OCI-LY7 (cell line): ENCODE results near the gene DNALI1. TPM values are rescaled to one million over a fixed set of nuclear protein-coding genes. Genes with fewer than 3 reads are reported as not detected.

Experiments
- BruUV-seq: library from RNA; stranded (reverse); fragments of 400-500 nt; replicated peaks from 2 replicates; lab custom pipeline; 2021; lab: Mats Ljungman, UMichigan
- CTCF ChIA-PET: fragments of 300-600 bp; sonication (Branson Sonifier 250); formaldehyde crosslinking; loops from one replicate; lab custom pipeline; 2022; ENCODE audit warnings: antibody characterized with exemption; ENCODE audit not compliant: unreplicated experiment; lab: Charles Lee
- POLR2A ChIA-PET: fragments of 300-600 bp; sonication (Branson Sonifier 250); formaldehyde crosslinking; loops from one replicate; lab custom pipeline; 2022; ENCODE audit warnings: antibody characterized with exemption; lab: Charles Lee
- DNase-seq: peaks from one replicate; pipeline ENCODE4 v3.0.0-alpha.2; 2015; ENCODE audit warnings: low spot score
- H2AFZ ChIP-seq: fragments of 200-600 bp; sonication (generic), shearing (Covaris generic); 2 replicates; pipeline ENCODE4 v1.6.1; 2014; ENCODE audit warnings: mild to moderate bottlenecking, antibody characterized with exemption, low read length, moderate library complexity
- H3K27ac ChIP-seq: fragments of 200-600 bp; sonication (generic); 2 replicates; pipeline ENCODE4 v1.5.1; 2014; ENCODE audit warnings: mixed run types, low read depth, mild to moderate bottlenecking, moderate library complexity, low read length, inconsistent platforms; ENCODE audit not compliant: poor library complexity, severe bottlenecking
- H3K36me3 ChIP-seq: fragments of 200-600 bp; sonication (generic); 2 replicates; pipeline ENCODE4 v1.6.1; 2014; ENCODE audit warnings: mild to moderate bottlenecking, antibody characterized with exemption, low read length, moderate library complexity, mixed read lengths; ENCODE audit not compliant: insufficient read depth
- H3K4me1 ChIP-seq: fragments of 200-600 bp; sonication (generic); 2 replicates; pipeline ENCODE4 v1.5.1; 2014; ENCODE audit warnings: mild to moderate bottlenecking, low read length; ENCODE audit not compliant: insufficient read depth, poor library complexity, severe bottlenecking
- H3K4me2 ChIP-seq: fragments of 200-600 bp; sonication (generic); 2 replicates; pipeline ENCODE4 v1.6.1; 2014; ENCODE audit warnings: mild to moderate bottlenecking, low read length
- H3K4me3 ChIP-seq: fragments of 200-600 bp; sonication (generic); 2 replicates; pipeline ENCODE4 v1.5.1; 2014; ENCODE audit warnings: mild to moderate bottlenecking, low read depth, low read length; ENCODE audit not compliant: poor library complexity, severe bottlenecking
- H3K79me2 ChIP-seq: fragments of 200-600 bp; sonication (generic); 2 replicates; pipeline ENCODE4 v1.6.1; 2016; ENCODE audit warnings: low read depth, mild to moderate bottlenecking, low read length, moderate library complexity, mixed read lengths; ENCODE audit not compliant: insufficient read depth
- H3K9me2 ChIP-seq: fragments of 200-600 bp; sonication (generic); 2 replicates; pipeline ENCODE4 v1.6.1; 2016; ENCODE audit warnings: mild to moderate bottlenecking, low read length, mixed read lengths; ENCODE audit not compliant: insufficient read depth
- H3K9me3 ChIP-seq: fragments of 200-600 bp; sonication (generic); 2 replicates; pipeline ENCODE4 v1.6.1; 2014; ENCODE audit warnings: mild to moderate bottlenecking, mixed run types, low read length, mixed read lengths
- H4K20me1 ChIP-seq: fragments of 200-600 bp; sonication (generic); 2 replicates; pipeline ENCODE4 v1.6.1; 2014; ENCODE audit warnings: mild to moderate bottlenecking, antibody characterized with exemption, low read length, moderate library complexity, mixed read lengths; ENCODE audit not compliant: insufficient read depth
- EZH2phosphoT487 ChIP-seq: fragments of 200-600 bp; sonication (generic); IDR thresholded peaks from 2 replicates; pipeline ENCODE4 v1.6.1; 2018; ENCODE audit warnings: low read depth, borderline replicate concordance, mild to moderate bottlenecking, mixed run types, antibody characterized with exemption, low read length, moderate library complexity, mixed read lengths
- intact Hi-C: fragments of 100-400 bp; cut with micrococcal nuclease; formaldehyde crosslinking; loops from one replicate; pipeline ENCODE4 v1.10.0; 2022; ENCODE audit not compliant: unreplicated experiment
- total RNA-seq, 2 experiments: library from RNA; depleted of rRNA in 1 of 2; stranded (reverse); fragments of >200 nt in 1 of 2; shearing (Covaris generic) in 1 of 2; gene quantifications; 2 replicates each; pipeline ENCODE4 v1.2.3, GENCODE V29; 2014 to 2022
- TF ChIP-seq, protein P1 (sequence below): fragments of 200-600 bp; sonication (generic); conservative IDR thresholded peaks from 2 replicates; pipeline ENCODE4 v1.5.1; 2014; ENCODE audit warnings: mild to moderate bottlenecking, antibody characterized with exemption, low read length, moderate library complexity, mixed read lengths

Gene DNALI1
- total RNA-seq, 2 experiments from 2014 or later: not detected

DNA sequence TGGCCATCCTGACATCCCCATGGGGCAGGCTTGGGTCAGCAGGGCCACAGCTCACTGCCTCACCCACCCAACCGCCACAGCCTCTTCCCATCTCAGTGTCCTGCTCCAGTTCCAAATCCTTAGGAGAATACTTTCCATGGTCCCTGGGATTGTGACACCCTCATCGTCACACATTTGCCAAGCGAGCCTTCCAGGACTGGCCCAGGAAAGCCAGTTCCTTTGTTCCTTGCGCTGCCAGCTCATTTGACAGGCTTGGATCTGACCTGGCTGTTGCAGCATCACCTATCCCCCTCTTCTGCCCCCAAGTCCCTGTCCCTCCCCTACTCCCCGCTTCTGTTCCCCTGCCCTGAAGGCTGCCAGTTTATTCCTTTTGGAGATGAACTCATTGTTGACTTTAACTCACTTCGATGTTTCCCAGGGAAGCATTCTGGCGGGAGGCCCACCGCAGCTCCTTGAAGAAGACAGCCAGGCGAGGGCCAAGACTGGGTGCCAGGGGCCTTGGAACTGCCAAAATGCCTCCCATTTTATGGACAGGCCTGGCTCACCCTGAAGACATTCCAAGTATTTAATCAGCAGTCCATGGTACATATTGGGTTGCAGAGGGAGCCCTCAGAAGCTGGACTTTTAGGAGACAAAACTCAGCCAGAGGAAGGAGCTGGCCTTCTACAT lies 49.2 kb downstream of the DNALI1 start:
- H3K36me3 ChIP-seq: no peaks in the 10 kb centered on the region
- peaks cover 11% of the 10 kb centered on the region for H3K4me1 ChIP-seq
- no peak overlapping the region for H3K4me2 ChIP-seq
- no peaks in the 10 kb centered on the region for H3K79me2 ChIP-seq
- H3K9me3 ChIP-seq: no peaks in the 10 kb centered on the region
- ChIA-PET CTCF (interaction anchor here (1.1 kb wide), 1 partner anchor 76 kb away, joined by 4 read pairs; no protein-coding TSS in a partner anchor), POLR2A (interaction anchor here (0.5 to 1.6 kb wide), 3 partner anchors 10 to 79 kb away, joined by 3 to 4 read pairs (median 3); partner anchors contain the start of gene GNL2)
- H3K9me2 ChIP-seq: no peaks in the 10 kb centered on the region
- H4K20me1 ChIP-seq: no peaks in the 10 kb centered on the region
- no peak overlapping the region for H3K27ac ChIP-seq
- BruUV-seq: no TSS peak
- DNase-seq: no peak
- H2AFZ ChIP-seq: no peak overlapping the region
- intact Hi-C loops: no loop called here
- no peak for TF ChIP-seq EZH2phosphoT487
- TF ChIP-seq, protein P1, sequence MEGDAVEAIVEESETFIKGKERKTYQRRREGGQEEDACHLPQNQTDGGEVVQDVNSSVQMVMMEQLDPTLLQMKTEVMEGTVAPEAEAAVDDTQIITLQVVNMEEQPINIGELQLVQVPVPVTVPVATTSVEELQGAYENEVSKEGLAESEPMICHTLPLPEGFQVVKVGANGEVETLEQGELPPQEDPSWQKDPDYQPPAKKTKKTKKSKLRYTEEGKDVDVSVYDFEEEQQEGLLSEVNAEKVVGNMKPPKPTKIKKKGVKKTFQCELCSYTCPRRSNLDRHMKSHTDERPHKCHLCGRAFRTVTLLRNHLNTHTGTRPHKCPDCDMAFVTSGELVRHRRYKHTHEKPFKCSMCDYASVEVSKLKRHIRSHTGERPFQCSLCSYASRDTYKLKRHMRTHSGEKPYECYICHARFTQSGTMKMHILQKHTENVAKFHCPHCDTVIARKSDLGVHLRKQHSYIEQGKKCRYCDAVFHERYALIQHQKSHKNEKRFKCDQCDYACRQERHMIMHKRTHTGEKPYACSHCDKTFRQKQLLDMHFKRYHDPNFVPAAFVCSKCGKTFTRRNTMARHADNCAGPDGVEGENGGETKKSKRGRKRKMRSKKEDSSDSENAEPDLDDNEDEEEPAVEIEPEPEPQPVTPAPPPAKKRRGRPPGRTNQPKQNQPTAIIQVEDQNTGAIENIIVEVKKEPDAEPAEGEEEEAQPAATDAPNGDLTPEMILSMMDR: no peak
- no peak overlapping the region for H3K4me3 ChIP-seq

DNA sequence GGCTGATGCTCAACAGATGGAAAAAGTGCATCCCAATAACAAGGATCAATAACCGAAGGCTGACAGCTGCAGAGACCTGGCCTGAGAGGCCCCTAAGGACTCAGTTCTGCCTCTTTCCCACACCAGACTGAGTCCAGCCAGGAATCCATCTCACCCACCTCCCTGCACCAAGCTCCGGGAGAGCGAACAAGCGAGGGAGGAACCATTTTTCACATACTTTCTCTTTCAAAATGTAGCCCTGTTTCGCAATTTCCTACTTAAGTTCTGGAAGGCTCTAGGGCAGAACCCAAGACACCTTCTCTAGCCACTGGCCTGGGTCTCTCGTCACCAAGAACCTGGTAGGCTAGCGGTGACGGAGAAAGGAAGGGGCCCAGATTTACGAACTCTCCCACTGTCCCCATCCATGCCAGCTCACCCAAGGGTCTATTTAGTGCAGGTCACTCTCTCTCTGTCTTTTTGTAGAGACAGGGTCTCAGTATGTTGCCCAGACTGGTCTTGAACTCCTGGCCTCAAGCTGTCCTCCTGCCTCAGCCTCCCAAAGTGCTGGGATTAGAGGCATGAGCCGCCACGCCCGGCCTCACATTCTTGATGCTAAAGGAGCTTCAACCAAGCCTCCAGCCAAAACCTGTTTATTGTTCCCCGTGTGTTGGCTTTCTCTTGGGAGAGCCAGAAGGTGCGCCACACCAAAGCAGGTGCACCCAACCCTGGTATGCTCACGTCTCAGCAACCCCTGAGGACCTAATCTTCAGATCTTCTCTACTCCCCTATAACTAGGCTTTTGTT lies 49.9 kb downstream of the DNALI1 start:
- Histone ChIP-seq H2AFZ (no peak overlapping the region), H3K4me2 (no peak overlapping the region), H3K79me2 (no peaks in the 10 kb centered on the region), H3K27ac (no peak overlapping the region), H3K36me3 (no peaks in the 10 kb centered on the region), H3K9me3 (no peaks in the 10 kb centered on the region), H3K9me2 (no peaks in the 10 kb centered on the region), H3K4me1 (peaks cover 11% of the 10 kb centered on the region), H4K20me1 (no peaks in the 10 kb centered on the region), H3K4me3 (no peak overlapping the region)
- no peak for DNase-seq
- intact Hi-C loops: no loop called here
- no peak for TF ChIP-seq EZH2phosphoT487
- TF ChIP-seq, protein P1: no peak
- BruUV-seq: no TSS peak
- ChIA-PET CTCF (interaction anchor here (1.1 kb wide), 2 partner anchors 60 to 75 kb away, joined by 3 to 4 read pairs; no protein-coding TSS in a partner anchor), POLR2A (interaction anchor here (0.6 to 1.6 kb wide), 2 partner anchors 8 to 11 kb away, joined by 4 to 6 read pairs; partner anchors contain the start of gene GNL2)
